ENCODE results near the gene RAB43.
"Not testable (repeated sequence)": the region's sequence is repeated elsewhere in the genome, so short reads cannot be mapped to it uniquely, and the experiment has no call there.

Gene RAB43

GRCh38 chr3:129144786-129145185 lies 23.2 kb upstream of the RAB43 start:
- TF ChIP-seq RARB (CRISPR knock-in tag; IDR thresholded peaks at IDR 0.05) (no peak), CSRNP3 (CRISPR knock-in tag; IDR thresholded peaks at IDR 0.05) (no peak), TCF4 (CRISPR knock-in tag; IDR thresholded peaks at IDR 0.05; ENCODE audit: borderline replicate concordance) (no peak), ESRRG (CRISPR knock-in tag; IDR thresholded peaks at IDR 0.05) (no peak), PPARA (CRISPR knock-in tag; IDR thresholded peaks at IDR 0.05; ENCODE audit: borderline replicate concordance) (no peak), BACH2 (CRISPR knock-in tag; IDR thresholded peaks at IDR 0.05; ENCODE audit: borderline replicate concordance) (no peak), TOX (CRISPR knock-in tag; IDR thresholded peaks at IDR 0.05; ENCODE audit: borderline replicate concordance) (no peak), ZFP30 (CRISPR knock-in tag; IDR thresholded peaks at IDR 0.05) (no peak), GLIS3 (CRISPR knock-in tag; IDR thresholded peaks at IDR 0.05) (no peak), ZNF70 (CRISPR knock-in tag; IDR thresholded peaks at IDR 0.05) (no peak), POU6F1 (CRISPR knock-in tag; IDR thresholded peaks at IDR 0.05; ENCODE audit: borderline replicate concordance, low read depth) (no peak), OSR1 (CRISPR knock-in tag; IDR thresholded peaks at IDR 0.05) (no peak), ZC3H10 (CRISPR knock-in tag; IDR thresholded peaks at IDR 0.05) (no peak), CREB5 (CRISPR knock-in tag; IDR thresholded peaks at IDR 0.05; ENCODE audit: low read depth) (no peak), CSDC2 (CRISPR knock-in tag; IDR thresholded peaks at IDR 0.05) (no peak), ARNTL (CRISPR knock-in tag; IDR thresholded peaks at IDR 0.05; ENCODE audit: borderline replicate concordance, low read depth) (no peak), ZFP3 (CRISPR knock-in tag; IDR thresholded peaks at IDR 0.05) (no peak), PATZ1 (CRISPR knock-in tag; IDR thresholded peaks at IDR 0.05; ENCODE audit: borderline replicate concordance) (no peak), ZNF8 (CRISPR knock-in tag; IDR thresholded peaks at IDR 0.05) (no peak)
- TF ChIP-seq, protein P1, sequence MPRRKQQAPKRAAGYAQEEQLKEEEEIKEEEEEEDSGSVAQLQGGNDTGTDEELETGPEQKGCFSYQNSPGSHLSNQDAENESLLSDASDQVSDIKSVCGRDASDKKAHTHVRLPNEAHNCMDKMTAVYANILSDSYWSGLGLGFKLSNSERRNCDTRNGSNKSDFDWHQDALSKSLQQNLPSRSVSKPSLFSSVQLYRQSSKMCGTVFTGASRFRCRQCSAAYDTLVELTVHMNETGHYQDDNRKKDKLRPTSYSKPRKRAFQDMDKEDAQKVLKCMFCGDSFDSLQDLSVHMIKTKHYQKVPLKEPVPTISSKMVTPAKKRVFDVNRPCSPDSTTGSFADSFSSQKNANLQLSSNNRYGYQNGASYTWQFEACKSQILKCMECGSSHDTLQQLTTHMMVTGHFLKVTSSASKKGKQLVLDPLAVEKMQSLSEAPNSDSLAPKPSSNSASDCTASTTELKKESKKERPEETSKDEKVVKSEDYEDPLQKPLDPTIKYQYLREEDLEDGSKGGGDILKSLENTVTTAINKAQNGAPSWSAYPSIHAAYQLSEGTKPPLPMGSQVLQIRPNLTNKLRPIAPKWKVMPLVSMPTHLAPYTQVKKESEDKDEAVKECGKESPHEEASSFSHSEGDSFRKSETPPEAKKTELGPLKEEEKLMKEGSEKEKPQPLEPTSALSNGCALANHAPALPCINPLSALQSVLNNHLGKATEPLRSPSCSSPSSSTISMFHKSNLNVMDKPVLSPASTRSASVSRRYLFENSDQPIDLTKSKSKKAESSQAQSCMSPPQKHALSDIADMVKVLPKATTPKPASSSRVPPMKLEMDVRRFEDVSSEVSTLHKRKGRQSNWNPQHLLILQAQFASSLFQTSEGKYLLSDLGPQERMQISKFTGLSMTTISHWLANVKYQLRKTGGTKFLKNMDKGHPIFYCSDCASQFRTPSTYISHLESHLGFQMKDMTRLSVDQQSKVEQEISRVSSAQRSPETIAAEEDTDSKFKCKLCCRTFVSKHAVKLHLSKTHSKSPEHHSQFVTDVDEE (CRISPR knock-in tag; IDR thresholded peaks at IDR 0.05) = no peak
- no peak for ATAC-seq

DNA sequence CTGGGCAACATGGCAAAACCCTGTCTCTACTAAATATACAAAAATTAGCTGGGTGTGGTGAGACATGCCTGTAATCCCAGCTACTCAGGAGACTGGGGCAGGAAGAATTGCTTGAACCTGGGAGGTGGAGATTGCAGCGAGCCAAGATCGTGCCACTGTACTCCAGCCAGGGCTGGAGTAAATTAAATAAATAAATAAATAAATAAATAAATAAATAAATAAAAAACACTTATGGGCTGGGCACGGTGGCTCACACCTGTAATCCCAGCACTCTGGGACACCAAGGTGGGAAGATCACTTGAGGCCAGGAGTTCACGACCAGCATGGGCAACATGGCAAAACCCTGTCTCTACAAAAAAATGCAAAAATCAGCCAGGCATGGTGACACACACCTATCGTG lies 19.4 kb upstream of the RAB43 start:
- not testable (repeated sequence) for ATAC-seq

- TF ChIP-seq, protein P1 (CRISPR knock-in tag; IDR thresholded peaks at IDR 0.05) = no peak
- TF ChIP-seq PPARA (CRISPR knock-in tag; IDR thresholded peaks at IDR 0.05; ENCODE audit: borderline replicate concordance) = no peak
- no peak for TF ChIP-seq ZNF565 (CRISPR knock-in tag; conservative IDR thresholded peaks at IDR 0.05; ENCODE audit: low read depth)
- no peak for TF ChIP-seq TCF4 (CRISPR knock-in tag; IDR thresholded peaks at IDR 0.05; ENCODE audit: borderline replicate concordance)
- no peak for TF ChIP-seq ZNF8 (CRISPR knock-in tag; IDR thresholded peaks at IDR 0.05)
- no peak for TF ChIP-seq CSDC2 (CRISPR knock-in tag; IDR thresholded peaks at IDR 0.05)
- TF ChIP-seq BACH2 (CRISPR knock-in tag; IDR thresholded peaks at IDR 0.05; ENCODE audit: borderline replicate concordance) = no peak
- no peak for TF ChIP-seq ZNF70 (CRISPR knock-in tag; IDR thresholded peaks at IDR 0.05)
- no peak for ATAC-seq
These were observed 18.3 kb upstream of the RAB43 start for GRCh38 chr3:129139911-129140310.

DNA sequence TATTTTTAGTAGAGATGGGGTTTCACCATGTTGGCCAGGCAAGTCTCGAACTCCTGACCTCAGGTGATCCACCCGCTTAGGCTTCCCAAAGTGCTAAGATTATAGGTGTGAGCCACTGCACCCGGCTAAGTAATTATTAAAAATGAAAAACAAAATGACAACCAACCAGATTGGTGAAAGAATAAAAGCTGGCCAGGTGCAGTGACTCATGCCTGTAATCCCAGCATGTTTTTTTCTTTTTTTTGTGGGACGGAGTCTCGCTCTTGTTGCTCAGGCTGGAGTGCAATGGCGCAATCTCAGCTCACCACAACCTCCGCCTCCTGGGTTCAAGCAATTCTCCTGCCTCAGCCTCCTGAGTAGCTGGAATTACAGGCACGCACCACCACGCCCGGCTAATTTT lies 14.7 kb upstream of the RAB43 start:
- ATAC-seq = not testable (repeated sequence)

Data from SK-N-SH treated with all-trans-retinoic acid at 6 μM for 48 hours (cell line).